ENCODE measurements around the gene RPL18A.

- TF ChIP-seq, protein P1, sequence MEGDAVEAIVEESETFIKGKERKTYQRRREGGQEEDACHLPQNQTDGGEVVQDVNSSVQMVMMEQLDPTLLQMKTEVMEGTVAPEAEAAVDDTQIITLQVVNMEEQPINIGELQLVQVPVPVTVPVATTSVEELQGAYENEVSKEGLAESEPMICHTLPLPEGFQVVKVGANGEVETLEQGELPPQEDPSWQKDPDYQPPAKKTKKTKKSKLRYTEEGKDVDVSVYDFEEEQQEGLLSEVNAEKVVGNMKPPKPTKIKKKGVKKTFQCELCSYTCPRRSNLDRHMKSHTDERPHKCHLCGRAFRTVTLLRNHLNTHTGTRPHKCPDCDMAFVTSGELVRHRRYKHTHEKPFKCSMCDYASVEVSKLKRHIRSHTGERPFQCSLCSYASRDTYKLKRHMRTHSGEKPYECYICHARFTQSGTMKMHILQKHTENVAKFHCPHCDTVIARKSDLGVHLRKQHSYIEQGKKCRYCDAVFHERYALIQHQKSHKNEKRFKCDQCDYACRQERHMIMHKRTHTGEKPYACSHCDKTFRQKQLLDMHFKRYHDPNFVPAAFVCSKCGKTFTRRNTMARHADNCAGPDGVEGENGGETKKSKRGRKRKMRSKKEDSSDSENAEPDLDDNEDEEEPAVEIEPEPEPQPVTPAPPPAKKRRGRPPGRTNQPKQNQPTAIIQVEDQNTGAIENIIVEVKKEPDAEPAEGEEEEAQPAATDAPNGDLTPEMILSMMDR (conservative IDR thresholded peaks at IDR 0.05) = no peak
- no peak for TF ChIP-seq ZFX (IDR thresholded peaks at IDR 0.05)
These were observed 19.7 kb upstream of the RPL18A start for GRCh38 chr19:17840019-17840418.
